ENCODE measurements around the gene PDCD10.

DNA sequence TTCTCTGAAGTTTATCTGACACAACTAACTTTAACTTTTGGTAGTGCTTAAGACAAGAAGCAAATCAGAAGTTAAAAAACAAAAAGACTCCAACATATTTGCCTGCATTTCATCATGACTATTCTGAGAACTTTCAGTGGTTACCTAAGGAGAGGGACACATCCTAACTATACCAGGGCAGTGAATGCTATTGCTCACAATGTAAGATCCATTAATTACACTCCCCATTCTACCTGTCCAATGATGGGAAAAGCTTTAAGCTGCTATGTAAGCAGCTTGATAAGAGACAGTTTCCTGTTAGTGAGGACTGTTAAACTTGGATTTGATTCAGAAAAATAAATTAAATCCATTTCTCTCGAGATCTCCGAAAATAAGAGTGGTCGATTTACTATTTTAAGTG lies 38.3 kb upstream of the PDCD10 start:
- TF ChIP-seq, protein P1, sequence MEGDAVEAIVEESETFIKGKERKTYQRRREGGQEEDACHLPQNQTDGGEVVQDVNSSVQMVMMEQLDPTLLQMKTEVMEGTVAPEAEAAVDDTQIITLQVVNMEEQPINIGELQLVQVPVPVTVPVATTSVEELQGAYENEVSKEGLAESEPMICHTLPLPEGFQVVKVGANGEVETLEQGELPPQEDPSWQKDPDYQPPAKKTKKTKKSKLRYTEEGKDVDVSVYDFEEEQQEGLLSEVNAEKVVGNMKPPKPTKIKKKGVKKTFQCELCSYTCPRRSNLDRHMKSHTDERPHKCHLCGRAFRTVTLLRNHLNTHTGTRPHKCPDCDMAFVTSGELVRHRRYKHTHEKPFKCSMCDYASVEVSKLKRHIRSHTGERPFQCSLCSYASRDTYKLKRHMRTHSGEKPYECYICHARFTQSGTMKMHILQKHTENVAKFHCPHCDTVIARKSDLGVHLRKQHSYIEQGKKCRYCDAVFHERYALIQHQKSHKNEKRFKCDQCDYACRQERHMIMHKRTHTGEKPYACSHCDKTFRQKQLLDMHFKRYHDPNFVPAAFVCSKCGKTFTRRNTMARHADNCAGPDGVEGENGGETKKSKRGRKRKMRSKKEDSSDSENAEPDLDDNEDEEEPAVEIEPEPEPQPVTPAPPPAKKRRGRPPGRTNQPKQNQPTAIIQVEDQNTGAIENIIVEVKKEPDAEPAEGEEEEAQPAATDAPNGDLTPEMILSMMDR (IDR thresholded peaks at IDR 0.05): no peak
- no peak for TF ChIP-seq POLR2A (IDR thresholded peaks at IDR 0.05)

Data from esophagus squamous epithelium (tissue), 4 donors.